NCI-H510A treated with DMSO at 0.1 percent for 48 hours (cell line): Measurements from ENCODE around the gene IGFBP4.
A peak's percentile ranks its signal among the peaks of the same experiment; 100 is the strongest.

Experiments
- DNase-seq: peaks from one replicate; lab custom pipeline; 2025; lab: John Stamatoyannopoulos, UW

Gene IGFBP4

DNA sequence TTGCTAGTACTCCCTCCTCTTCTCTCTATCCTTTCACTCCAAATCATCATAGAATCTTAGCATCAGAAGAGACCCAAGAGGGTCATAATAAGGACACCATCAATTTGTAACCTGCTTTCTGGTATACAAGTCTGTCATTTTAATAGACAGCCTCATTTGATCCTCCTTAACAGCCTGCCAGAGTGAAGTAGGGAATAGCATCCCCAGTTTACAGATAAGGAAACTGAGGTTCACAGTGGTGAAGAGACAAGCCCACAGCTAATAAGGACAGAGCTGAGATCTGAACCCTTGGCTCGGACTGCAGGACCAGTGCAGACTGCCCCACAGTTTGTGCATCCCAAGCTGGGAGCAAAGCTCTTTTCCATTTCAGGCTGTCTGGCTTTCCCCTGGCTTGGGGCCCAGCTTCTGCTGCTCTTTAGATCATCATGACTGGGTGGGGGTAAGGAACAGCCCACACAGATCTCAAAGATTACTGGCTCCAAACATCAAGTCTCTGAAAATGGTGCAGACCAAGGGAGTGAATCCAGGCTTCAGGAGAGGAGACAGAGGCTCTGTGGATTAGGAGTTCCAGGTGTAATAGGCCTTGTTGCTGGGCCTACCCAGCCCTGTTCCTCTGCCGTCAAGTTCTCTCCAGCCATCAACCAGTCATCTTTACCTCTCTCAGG, 10.3 kb upstream of the IGFBP4 start:
- no peak for DNase-seq

GRCh38 chr17:40433551-40434415, 9.5 kb upstream of the IGFBP4 start:
- DNase-seq: no peak

GRCh38 chr17:40436636-40437035, 6.6 kb upstream of the IGFBP4 start:
- no peak for DNase-seq

GRCh38 chr17:40437095-40437732, 6.0 kb upstream of the IGFBP4 start:
- DNase-seq: no peak

- no peak for DNase-seq
These were observed 3.1 kb upstream of the IGFBP4 start for GRCh38 chr17:40440166-40440565.

- DNase-seq: peak; percentile 40
These were observed 656 bp upstream of the IGFBP4 start for GRCh38 chr17:40442392-40443195.

DNA sequence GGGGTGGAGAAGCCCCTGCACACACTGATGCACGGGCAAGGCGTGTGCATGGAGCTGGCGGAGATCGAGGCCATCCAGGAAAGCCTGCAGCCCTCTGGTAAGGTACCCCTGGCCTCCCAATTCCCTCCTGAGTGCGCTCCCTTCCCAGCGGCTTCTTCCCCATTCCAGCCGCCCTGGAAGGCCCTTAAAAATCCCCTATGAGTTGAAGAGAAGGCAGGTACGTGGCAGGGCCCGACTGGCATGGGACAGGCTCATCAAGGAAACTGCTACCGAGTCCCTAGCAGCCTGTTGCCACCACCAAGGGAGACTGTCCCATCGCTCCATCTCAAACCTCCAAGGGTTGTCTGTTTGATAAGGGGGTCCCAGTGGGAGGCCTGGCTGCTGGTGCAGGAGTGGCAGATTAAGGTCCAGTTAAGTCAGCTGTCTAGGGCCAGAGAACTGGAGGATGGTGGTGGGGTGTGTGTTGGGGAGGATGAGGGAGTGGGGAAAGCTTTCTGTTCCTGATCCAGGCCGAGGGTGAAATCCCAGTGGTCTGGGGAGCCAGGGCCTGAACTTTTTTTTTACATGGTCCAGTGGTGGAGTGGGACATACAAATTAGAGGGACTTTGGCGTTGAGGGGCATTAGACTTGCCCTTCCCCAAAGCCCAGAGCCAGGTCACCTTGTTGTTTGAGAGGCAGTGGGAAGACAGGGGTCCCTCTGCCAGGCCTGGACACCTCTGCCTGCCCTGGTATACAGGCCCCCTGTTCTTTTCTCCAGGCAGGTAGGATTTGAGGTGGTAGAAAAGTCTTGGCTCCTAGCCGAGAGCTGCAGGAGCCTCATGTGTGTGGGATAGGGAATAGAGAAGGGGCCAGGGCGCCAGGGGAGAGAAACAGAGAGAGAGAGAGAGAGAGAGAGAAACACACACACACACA, 994 bp downstream of the IGFBP4 start:
- DNase-seq: no peak

DNA sequence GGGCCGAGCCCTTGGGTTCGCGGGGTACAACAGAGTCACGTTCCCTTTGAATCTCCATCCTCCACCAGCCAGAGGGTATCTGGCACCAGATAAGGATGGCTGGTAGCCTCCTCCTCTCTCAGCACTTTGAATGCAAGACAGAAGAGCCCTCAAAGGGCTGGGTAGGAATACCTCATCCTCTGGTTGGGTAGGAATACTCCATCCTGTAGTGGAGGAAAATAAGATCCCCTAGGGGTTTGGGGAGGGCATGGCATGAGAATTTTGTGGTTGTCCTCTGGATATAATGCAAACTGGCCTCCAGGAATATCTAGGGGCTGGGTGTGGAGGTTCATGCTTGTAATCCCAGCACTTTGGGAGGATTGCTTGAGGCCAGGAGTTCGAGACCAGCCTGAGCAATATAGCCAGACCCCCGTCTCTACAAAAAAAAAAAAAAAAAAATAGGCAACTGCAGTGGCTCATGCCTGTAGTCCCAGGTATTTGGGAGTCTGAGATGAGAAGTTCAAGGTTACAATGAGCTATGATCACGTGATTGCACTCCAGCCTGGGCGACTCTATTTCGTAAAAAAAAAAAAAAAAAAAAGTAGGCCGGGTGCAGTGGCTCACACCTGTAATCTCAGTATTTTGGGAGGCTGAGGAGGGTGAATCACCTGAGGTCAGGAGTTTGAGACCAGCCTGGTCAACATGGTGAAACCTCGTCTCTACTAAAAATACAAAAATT, 2.7 kb downstream of the IGFBP4 start:
- no peak for DNase-seq

GRCh38 chr17:40447148-40447644, 3.9 kb downstream of the IGFBP4 start:
- no peak for DNase-seq

GRCh38 chr17:40447806-40448205, 4.6 kb downstream of the IGFBP4 start:
- DNase-seq: no peak

DNA sequence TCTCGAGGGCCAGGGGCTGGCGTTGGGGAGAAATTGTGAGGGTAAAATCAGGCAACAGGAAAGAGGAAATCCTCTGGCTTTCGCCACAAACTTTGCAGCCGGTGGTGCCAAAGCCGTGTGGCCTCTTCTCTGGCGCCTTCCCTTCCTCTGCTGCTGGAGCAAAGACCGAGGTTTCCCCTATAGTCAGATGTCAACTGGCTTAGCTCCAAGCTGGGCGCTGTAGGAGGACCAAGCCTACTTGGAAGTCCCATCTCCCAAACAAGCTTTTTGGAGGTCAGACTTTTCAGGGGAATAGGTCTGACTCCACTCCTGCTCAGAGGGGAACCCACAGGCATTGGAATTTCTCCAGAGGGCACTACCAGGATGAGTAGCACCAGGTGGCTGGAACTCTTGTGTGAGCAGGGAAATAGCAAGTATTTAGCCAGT, 5.0 kb downstream of the IGFBP4 start:
- no peak for DNase-seq

DNA sequence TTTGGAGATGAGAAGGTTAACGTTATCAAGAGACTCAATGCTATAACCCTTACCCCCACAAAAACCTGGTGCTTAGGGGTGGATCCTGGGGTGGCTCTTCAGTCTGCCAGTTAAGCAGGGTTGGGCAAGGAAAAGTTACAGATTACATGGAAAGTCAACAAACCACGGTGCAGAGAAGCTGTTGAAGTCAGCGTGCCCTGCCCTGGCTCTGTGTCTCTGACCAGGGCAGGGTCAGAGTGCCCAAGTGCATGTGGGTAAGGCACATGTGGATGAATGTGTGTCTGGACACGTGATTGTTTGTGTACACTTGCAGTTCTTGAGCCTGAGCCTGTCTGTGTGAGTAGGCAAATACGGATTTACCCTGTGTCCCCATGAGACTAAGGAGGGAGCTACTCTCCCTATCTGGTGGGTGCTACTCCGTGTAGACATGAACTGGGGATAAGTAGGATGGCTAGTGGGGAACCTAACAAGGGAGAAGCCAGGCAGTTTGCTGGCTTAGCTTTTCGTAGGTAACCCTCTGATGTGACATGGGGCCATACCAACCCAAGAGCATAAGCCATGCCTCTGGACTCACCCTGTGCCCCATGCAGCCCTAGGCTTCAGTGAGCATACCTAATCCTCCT, 5.5 kb downstream of the IGFBP4 start:
- DNase-seq: peak; percentile 23

- peak; percentile 9 for DNase-seq
These were observed 6.9 kb downstream of the IGFBP4 start for GRCh38 chr17:40450175-40450574.

- no peak for DNase-seq
These were observed 8.2 kb downstream of the IGFBP4 start for GRCh38 chr17:40451420-40451819.

DNA sequence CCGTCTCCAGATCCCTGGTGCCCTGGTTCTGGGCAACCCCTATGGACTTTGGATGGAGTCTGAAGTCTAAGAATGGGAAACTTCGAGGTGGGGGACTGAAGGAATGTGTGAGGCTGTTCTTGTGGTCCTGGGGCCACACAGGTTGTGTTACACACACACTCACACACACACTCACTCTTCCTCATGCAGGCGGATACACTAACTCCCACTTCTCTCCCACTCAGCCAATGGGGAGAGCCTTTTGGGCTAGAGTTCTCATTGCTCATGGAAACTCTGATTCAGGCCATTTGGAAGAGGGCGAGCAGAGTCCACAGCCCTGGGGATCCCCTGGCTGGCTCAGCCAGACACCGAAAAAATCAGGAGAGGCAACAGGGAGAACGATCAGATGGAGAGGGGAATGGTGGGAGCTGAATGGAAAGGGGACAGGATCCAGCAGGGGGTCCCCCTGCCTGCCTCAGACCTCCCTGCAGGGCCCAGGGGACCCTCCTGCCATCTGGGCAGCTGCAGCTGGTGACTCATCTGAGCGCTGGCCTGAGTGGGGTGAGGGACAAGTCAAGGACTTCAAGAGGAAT, 9.1 kb downstream of the IGFBP4 start:
- no peak for DNase-seq

GRCh38 chr17:40452921-40453378, 9.7 kb downstream of the IGFBP4 start:
- DNase-seq: no peak

DNA sequence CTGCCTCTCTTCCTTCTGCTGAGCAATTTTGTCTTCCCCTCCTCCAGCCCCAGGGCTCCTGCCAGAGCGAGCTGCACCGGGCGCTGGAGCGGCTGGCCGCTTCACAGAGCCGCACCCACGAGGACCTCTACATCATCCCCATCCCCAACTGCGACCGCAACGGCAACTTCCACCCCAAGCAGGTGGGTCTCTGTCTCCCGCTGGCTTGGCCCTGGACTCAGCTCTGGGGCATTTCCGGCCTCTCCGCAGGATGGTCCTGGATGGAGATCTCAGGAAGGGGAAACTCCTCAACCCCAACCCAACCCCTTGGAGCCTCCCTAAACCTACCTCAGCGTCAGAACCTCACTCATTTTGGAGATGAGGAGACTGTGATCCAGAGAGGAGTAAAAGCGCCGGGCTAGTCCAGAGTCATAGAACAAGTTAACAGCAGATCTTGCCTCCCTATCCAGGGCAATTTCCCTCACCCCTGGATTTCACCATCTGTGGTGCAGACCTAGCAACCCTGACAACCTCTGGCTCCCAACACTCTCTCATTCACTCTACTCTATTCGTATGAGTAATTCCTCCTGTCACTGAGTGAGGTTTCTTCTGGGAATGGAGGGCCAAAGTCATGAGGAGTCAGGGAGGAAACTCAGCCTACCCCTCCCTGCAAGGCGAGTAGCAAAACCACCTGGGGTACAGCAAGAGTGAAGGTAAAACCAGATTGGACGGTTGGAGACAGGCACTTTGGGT, 10.8 kb downstream of the IGFBP4 start:
- no peak for DNase-seq

- DNase-seq: no peak
These were observed 11.4 kb downstream of the IGFBP4 start for GRCh38 chr17:40454613-40454995.
